ENCODE measurements around the gene CNTNAP2. TPM values are rescaled to one million over a fixed set of nuclear protein-coding genes. Genes with fewer than 3 reads are reported as not detected.

CNTNAP2 gene
- total and polyA plus RNA-seq, 11 donors: 0.01 to 2.6 (median 0.31) TPM; not detected in 3

DNA sequence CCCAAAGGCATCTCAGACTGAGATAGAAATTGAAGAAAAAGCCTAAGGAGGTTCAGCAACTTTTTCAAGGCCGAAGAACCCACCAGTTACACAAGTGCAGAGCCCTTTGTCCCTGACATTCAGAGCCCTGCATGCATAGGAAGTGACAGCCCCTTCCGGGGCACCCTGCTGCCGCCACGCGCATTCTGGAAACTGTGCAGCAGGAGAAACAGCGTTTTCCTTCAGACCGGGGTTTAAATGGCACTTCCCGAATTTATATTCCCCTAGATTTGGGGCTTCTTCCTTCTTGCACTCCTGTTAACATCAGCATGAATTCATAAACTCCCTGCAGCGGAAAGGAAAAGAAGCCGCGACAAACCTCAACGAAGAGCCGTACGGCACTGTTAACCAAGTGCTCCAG is 2283.5 kb downstream of the CNTNAP2 start:
- Histone ChIP-seq H3K36me3 (no peaks in the 10 kb centered on the region), H3K27ac (no peak overlapping the region), H3K4me1 (no peaks in the 10 kb centered on the region), H3K4me3 (no peak overlapping the region), H3K27me3 (peaks cover 0 to 50% (median 16%) of the 10 kb centered on the region in 9 donors), H3K9me3 (no peaks in the 10 kb centered on the region)
- intact Hi-C loops (cut with DNase I): no loop called here
- TF ChIP-seq, protein P1, sequence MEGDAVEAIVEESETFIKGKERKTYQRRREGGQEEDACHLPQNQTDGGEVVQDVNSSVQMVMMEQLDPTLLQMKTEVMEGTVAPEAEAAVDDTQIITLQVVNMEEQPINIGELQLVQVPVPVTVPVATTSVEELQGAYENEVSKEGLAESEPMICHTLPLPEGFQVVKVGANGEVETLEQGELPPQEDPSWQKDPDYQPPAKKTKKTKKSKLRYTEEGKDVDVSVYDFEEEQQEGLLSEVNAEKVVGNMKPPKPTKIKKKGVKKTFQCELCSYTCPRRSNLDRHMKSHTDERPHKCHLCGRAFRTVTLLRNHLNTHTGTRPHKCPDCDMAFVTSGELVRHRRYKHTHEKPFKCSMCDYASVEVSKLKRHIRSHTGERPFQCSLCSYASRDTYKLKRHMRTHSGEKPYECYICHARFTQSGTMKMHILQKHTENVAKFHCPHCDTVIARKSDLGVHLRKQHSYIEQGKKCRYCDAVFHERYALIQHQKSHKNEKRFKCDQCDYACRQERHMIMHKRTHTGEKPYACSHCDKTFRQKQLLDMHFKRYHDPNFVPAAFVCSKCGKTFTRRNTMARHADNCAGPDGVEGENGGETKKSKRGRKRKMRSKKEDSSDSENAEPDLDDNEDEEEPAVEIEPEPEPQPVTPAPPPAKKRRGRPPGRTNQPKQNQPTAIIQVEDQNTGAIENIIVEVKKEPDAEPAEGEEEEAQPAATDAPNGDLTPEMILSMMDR (IDR thresholded peaks at IDR 0.05): no peak
- DNase-seq: no peak
- no peak for ATAC-seq
- 80 to 86% (median 82%) methylated on average over 14 of the region's 14 CpGs for WGBS, 4 donors

DNA sequence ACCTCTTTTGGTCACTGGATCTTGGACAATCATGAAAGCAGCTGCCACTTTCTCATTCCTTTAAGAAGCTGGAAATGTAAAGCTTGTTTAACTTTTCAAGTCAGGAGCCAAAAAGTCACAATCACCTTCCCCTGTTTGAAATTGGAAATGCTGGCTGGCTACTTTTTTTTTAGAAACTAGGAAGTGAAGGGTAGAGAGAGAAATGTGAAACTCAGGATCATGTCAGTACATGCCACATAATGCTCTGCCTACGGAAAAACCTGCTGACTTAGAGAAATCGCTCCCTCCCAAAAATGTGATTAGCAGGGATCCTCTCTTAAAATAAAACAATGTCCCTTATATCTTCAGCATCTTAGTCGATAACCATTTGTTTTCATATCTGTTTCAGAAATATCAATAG is 2285.6 kb downstream of the CNTNAP2 start:
- 70 to 75% (median 71%) methylated on average over 3 of the region's 3 CpGs for WGBS, 4 donors
- H3K36me3 ChIP-seq: no peaks in the 10 kb centered on the region
- intact Hi-C loops (cut with DNase I): no loop called here

DNA sequence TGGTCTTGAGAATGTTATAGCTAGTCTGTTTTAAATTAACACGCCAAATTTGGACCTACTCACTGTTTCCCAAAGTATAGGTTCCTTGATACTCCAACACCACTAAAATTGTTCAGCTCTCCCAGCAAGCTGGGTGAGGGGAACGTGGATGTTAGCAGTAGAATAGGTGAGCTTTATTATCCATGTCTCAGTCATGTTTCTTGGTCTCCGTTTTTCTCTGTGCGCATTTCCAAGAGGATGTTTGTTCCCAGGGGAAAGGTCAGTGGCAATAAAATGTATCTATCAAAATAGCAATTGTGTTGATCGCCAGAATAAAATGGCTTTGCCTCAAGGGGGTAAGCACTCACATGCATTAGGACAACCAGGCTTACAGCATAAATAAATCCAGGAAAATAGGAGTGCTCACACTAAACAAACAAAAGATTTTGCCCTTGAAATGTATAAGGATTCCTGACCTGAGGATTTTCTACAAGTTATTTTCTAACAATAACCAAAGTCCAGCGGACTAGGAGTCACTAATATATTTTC is 2286.9 kb downstream of the CNTNAP2 start:
- DNase-seq (no peak), ATAC-seq (no peak)
- Histone ChIP-seq H3K4me1 (no peaks in the 10 kb centered on the region), H3K27ac (no peak overlapping the region), H3K9me3 (no peaks in the 10 kb centered on the region), H3K27me3 (peaks cover 0 to 19% (median 0%) of the 10 kb centered on the region in 9 donors), H3K36me3 (no peaks in the 10 kb centered on the region), H3K4me3 (no peak overlapping the region)
- TF ChIP-seq, protein P1 (IDR thresholded peaks at IDR 0.05): no peak
- no peak for TF ChIP-seq POLR2A (IDR thresholded peaks at IDR 0.05)
- intact Hi-C loops (cut with DNase I): no loop called here
- WGBS, 4 donors: 67 to 81% (median 80%) methylated on average over 6 of the region's 6 CpGs

More for the DNA sequence above, 2285.6 kb downstream of the CNTNAP2 start:
- Histone ChIP-seq H3K27me3 (peaks cover 0 to 31% (median 6%) of the 10 kb centered on the region in 9 donors), H3K4me1 (no peaks in the 10 kb centered on the region), H3K27ac (no peak overlapping the region), H3K9me3 (no peaks in the 10 kb centered on the region), H3K4me3 (no peak overlapping the region)
- TF ChIP-seq, protein P1 (IDR thresholded peaks at IDR 0.05): no peak
- TF ChIP-seq POLR2A (IDR thresholded peaks at IDR 0.05): no peak
- DNase-seq (no peak), ATAC-seq (no peak)

DNA sequence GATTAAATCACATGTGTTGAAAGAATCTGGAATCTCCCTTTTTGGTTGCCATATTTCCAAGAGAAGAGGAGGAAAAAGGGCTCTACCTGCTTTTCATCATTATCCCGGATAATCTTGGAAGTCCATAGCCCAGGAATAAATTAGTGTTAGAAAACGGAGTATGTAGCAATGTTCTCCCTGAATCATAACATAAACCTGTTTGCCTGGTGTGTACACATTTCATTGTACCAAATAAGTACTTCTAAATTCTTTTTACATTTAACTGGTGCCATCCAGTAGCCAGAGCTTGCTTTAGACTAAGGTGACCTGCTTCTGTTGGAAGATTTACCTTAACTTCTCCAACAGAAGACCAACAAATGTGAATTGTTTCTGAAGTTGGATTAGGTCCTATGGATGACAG is 2291.7 kb downstream of the CNTNAP2 start:
- no peaks in the 10 kb centered on the region for H3K36me3 ChIP-seq
- H3K27ac ChIP-seq: no peak overlapping the region
- WGBS, 4 donors: 78 to 94% (median 87%) methylated on average over 2 of the region's 2 CpGs
- no peak for ATAC-seq
- no peak for DNase-seq
- intact Hi-C loops (cut with DNase I): no loop called here
- H3K27me3 ChIP-seq: peaks cover 0 to 5% (median 0%) of the 10 kb centered on the region in 9 donors
- H3K4me3 ChIP-seq: no peak overlapping the region
- H3K9me3 ChIP-seq: no peaks in the 10 kb centered on the region
- TF ChIP-seq, protein P1 (IDR thresholded peaks at IDR 0.05): no peak
- H3K4me1 ChIP-seq: no peaks in the 10 kb centered on the region

All from heart left ventricle (tissue), 16 donors.